GM19099 (cell line): ENCODE measurements around the gene TFAP2C.

Experiments
- POLR2A ChIP-seq: IDR thresholded peaks from 3 replicates; pipeline ENCODE4 v1.6.1; 2011; ENCODE audit warnings: low read depth; ENCODE audit not compliant: insufficient read length; ENCODE audit errors: extremely low read depth

The TFAP2C gene

DNA sequence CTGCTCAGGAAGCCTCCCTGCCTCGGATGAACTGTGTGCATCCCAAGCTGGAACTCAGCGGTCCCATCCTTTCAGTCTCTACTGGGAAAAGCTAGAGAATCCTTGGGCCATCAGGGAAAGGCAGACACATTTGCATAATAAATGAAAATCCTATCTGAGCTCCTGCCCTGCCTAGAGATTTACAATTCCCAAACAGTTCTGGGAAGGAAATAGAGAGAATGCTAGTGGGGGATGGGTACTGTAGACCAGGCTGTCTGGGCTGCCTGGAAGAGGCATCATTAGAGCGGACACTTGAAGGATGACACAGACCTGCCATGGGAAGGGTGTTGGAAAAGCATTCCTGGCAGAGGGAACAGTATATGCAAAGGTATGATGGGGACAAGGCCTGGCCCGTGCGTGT, 44.3 kb downstream of the TFAP2C start:
- TF ChIP-seq POLR2A, result no peak

DNA sequence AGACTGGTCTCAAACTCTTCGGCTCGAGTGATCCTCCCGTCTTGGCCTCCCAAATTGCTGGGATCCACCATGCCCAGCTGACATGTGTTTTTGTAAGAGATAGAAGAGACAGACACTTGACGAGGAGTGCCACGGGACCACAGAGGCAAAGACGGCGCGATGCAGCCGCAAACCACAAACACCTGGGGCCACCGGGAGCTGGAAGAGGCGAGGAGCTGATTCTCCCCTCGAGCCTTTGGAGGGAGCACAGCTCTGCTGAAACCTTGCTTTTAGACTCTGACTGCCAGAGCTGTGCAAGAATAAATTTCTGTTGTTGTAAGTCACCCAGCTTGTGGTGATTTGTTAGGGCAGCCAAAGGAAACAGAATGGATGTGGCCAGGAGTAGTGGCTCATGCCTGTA, 46.9 kb downstream of the TFAP2C start:
- no peak for TF ChIP-seq POLR2A

DNA sequence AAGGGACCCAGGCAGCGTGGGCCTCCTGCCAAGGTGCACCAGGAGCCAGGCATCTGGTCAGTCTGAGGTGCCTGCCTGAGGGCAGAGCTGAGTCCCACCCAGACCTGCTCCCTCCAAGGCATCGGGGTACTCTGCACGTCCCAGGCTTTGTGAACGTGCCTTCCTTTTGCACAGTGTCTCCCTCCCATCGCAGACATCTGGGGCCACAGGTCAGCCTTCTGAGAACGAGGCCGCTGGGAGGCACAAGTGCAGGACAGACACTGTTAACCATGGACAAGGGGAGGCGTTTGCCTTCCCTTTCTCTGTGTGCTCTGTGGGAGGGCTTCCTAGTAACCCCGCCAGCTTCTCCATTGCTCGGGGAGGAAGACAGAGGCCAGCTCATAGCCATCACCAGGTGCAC, 47.6 kb downstream of the TFAP2C start:
- no peak for TF ChIP-seq POLR2A

DNA sequence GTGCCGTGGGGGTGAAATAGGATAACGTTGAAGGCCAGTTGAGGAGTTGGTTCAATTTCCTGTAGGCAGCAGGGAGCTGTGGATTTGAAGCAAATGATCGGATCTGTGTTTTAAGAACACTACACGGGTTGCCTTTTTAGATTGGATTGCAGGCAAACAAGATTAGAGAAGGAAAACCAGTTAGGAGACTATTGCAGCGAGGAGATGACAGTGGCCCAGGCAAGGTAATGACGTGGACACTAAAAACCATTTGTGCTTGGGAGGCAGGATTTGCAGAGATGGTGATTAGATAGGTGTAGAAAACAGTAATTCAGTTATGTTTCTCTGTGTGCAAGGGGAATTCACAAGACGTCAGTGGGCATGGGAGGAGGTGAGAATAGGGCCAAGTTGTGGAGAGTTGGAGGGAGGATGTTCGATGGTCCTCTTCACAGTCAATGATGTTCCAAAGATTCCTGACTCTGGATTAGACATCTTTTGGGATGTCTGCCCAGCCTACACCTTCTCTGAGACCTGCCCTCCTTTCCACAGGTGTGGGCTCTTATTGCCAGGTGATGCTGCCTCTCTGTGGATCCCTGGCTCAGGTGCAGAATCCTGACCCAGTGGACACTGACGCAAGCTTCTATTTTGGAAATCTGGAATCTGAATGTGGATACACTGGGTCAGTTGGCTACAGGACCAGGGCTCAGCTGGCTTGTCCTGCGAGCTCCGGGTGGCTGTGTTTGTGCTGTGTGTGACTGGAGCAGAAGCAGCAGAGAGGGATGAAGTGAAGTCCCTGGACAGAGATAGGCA, 54.2 kb downstream of the TFAP2C start:
- no peak for TF ChIP-seq POLR2A

DNA sequence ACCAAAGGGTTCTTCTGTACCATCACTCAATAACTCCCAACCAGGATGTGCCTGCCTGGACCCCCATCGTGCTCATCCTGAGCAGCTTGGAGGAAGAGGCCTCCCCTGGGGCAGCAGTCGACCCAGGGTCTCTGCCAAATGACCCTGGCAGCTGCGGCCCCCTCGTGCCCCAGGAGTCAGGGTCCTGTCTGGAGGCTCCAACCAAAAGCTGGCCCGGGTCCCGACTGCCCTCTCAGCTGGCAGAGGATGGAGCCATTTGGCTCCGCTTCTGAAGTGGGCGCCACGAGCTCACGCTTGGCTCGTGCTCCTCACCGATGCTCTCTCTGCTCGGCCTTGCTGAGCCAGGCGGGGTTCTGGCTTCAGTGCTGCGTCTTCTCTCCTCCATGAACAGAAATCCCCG, 56.8 kb downstream of the TFAP2C start:
- no peak for TF ChIP-seq POLR2A

DNA sequence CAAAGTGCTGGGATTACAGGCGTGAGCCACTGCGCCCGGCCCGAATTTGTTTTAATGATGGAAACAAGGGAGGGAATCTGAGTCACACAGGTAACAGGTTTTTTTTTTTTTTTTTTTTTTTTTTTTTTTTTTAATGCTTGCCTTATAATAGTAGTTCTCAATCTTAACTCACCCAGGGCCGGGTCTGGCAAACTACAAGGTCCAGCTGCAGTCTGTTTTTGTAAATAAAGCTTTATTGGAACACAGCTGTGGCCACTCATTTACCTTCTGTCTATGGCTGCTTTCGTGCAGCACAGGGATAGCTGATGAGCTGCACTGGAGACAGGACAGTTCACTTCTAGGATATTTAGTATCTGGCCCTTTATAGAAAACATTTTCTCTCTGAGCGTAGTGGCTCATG, 58.0 kb downstream of the TFAP2C start:
- TF ChIP-seq POLR2A, result no peak

DNA sequence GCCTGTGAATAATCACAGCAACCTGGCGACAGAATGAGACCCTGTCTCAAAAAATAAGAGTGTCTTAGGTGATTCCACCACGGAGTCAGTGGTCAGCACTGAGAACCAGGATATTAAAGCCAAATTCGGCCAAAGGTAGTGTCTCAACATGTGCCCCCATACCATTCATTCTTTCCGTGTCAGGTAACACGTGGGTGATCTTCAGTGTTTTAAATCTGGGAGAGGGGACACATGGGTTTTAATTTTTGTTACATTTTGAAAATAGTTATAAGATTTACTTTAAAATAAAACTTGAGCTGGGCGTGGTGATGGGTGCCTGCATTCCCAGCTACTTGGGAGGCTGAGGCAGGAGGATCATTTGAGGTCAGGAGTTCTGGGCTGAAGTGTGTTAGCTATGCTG, 59.0 kb downstream of the TFAP2C start:
- TF ChIP-seq POLR2A, result no peak
